Thymus (tissue), 11 donors: ENCODE measurements around the gene GRIK4. TPM values are rescaled to one million over a fixed set of nuclear protein-coding genes. Genes with fewer than 3 reads are reported as not detected.

Experiments
- DNase-seq, 9 donors: peaks; one replicate each; pipeline ENCODE4 v3.0.0-alpha.2; 2013; ENCODE audit warnings: low spot score in 9 of 9, low read depth in 6 of 9, missing footprints in 1 of 9
- H3K27ac ChIP-seq, 2 donors: one replicate each; pipeline ENCODE4 v1.5.1; 2013; ENCODE audit warnings: control low read depth in 1 of 2, low read depth in 1 of 2, low read length in 1 of 2, mild to moderate bottlenecking in 1 of 2, moderate library complexity in 1 of 2
- H3K27me3 ChIP-seq, 2 donors: one replicate each; pipeline ENCODE4 v1.5.1; 2013; ENCODE audit warnings: low read length in 1 of 2; ENCODE audit not compliant: control insufficient read depth in 2 of 2, insufficient read depth in 1 of 2
- H3K36me3 ChIP-seq, 2 donors: one replicate each; pipeline ENCODE4 v1.5.1; 2013; ENCODE audit warnings: low read length in 1 of 2, mild to moderate bottlenecking in 1 of 2, moderate library complexity in 1 of 2; ENCODE audit not compliant: control insufficient read depth in 2 of 2, insufficient read depth in 2 of 2
- H3K4me1 ChIP-seq, 2 donors: one replicate each; pipeline ENCODE4 v1.5.1; 2013; ENCODE audit warnings: low read length in 2 of 2; ENCODE audit not compliant: control insufficient read depth in 2 of 2, insufficient read depth in 2 of 2
- H3K4me3 ChIP-seq, 2 donors: one replicate each; pipeline ENCODE4 v1.5.1; 2013; ENCODE audit warnings: low read length in 2 of 2, control low read depth in 1 of 2, mild to moderate bottlenecking in 1 of 2
- H3K9me3 ChIP-seq, 2 donors: one replicate each; pipeline ENCODE4 v1.5.1; 2013; ENCODE audit warnings: low read length in 1 of 2, mild to moderate bottlenecking in 1 of 2; ENCODE audit not compliant: control insufficient read depth in 2 of 2, insufficient read depth in 1 of 2
- WGBS: extraction: QIAGEN DNeasy Blood & Tissue Kit; methylation state at CpG from one replicate; pipeline ENCODE4 v1.1.7; 2013; 5-methylcytosine and 5-hydroxymethylcytosine counted together
- polyA plus RNA-seq: library from polyadenylated mRNA; stranded (reverse); fragments of 200-250 nt; gene quantifications from one replicate; pipeline ENCODE4 v1.2.3, GENCODE V29; 2013
- total RNA-seq: library from RNA; stranded (reverse); fragments of 120-200 nt; gene quantifications from one replicate; pipeline ENCODE4 v1.2.4, GENCODE V29; 2013
- donor health status: healthy.

Gene GRIK4
- total and polyA plus RNA-seq, 2 donors = 0.11 to 0.19 TPM

- Histone ChIP-seq H3K27ac (no peak overlapping the region), H3K4me1 (no peaks in the 10 kb centered on the region), H3K9me3 (no peaks in the 10 kb centered on the region), H3K4me3 (no peak overlapping the region), H3K36me3 (no peaks in the 10 kb centered on the region), H3K27me3 (peaks cover 0 to 3% of the 10 kb centered on the region in 2 donors)
- no peak for DNase-seq
- 96% methylated on average over 4 of the region's 4 CpGs for WGBS
Measured at GRCh38 chr11:120971825-120972224, 460.3 kb downstream of the GRIK4 start.

DNA sequence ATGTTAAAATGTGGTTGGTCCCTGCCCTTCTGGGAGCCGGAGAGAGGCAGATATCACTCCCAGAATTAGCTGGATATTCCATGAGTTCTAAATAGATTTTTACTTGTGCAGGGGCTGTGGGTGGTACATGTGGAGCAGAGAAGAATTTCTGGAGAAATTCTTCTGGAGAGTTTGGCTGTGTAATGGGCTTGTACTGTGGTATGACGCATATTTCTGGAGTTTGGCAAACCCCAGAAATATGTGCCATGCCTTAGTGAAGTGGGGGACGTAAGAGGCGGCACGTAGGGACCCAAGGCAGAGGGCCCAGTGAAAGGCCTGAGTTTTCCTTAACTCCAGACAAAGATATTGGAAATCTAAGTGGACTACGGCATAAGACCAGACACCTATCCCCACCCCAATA is 461.1 kb downstream of the GRIK4 start:
- no peak overlapping the region for H3K27ac ChIP-seq
- no peak for DNase-seq
- no peaks in the 10 kb centered on the region for H3K9me3 ChIP-seq
- 97% methylated on average over 6 of the region's 6 CpGs for WGBS
- H3K4me1 ChIP-seq = no peaks in the 10 kb centered on the region
- peaks cover 0 to 6% of the 10 kb centered on the region in 2 donors for H3K27me3 ChIP-seq
- no peak overlapping the region for H3K4me3 ChIP-seq
- no peaks in the 10 kb centered on the region for H3K36me3 ChIP-seq

- H3K27me3 ChIP-seq = peaks cover 0 to 8% of the 10 kb centered on the region in 2 donors
- no peak overlapping the region for H3K27ac ChIP-seq
- no peak for DNase-seq
- H3K4me1 ChIP-seq = no peaks in the 10 kb centered on the region
- WGBS = 85% methylated on average over 7 of the region's 7 CpGs
- no peaks in the 10 kb centered on the region for H3K36me3 ChIP-seq
- no peak overlapping the region for H3K4me3 ChIP-seq
- H3K9me3 ChIP-seq = no peaks in the 10 kb centered on the region
Measured at GRCh38 chr11:120973501-120973900, 462.0 kb downstream of the GRIK4 start.

GRCh38 chr11:120974466-120974865 is 462.9 kb downstream of the GRIK4 start:
- no peak overlapping the region for H3K4me3 ChIP-seq
- no peak overlapping the region for H3K27ac ChIP-seq
- 73% methylated on average over 9 of the region's 9 CpGs for WGBS
- H3K27me3 ChIP-seq = peaks cover 0 to 8% of the 10 kb centered on the region in 2 donors
- no peaks in the 10 kb centered on the region for H3K36me3 ChIP-seq
- H3K9me3 ChIP-seq = no peaks in the 10 kb centered on the region
- DNase-seq = no peak
- H3K4me1 ChIP-seq = no peaks in the 10 kb centered on the region

DNA sequence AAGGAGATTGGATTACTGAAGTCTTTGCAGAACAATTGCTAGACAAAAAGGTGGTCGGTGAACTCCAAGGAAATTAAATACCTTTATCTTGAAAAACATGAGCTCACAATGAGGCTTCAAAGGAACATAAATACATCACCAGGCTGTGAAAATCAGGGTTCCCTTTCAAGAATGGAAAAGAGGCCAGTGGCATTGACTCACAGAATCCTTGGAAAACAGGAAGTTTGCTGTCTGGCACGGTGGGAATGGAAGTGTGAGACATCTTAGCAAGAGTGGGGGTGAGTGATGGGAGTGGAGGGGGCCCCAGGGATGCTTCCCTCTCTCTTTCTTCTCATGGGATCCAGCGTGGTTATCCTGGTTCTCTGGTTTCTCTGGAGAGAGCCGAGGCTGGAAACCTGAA is 463.4 kb downstream of the GRIK4 start:
- no peak for DNase-seq
- 28% methylated on average over 4 of the region's 4 CpGs for WGBS

GRCh38 chr11:120977266-120978137 is 466.0 kb downstream of the GRIK4 start:
- no peaks in the 10 kb centered on the region for H3K9me3 ChIP-seq
- no peak overlapping the region for H3K4me3 ChIP-seq
- peaks cover 0 to 8% of the 10 kb centered on the region in 2 donors for H3K27me3 ChIP-seq
- no peak overlapping the region for H3K27ac ChIP-seq
- no peaks in the 10 kb centered on the region for H3K4me1 ChIP-seq
- no peaks in the 10 kb centered on the region for H3K36me3 ChIP-seq
- WGBS = 77% methylated on average over 10 of the region's 10 CpGs
- DNase-seq = no peak

More for the DNA sequence above, 463.4 kb downstream of the GRIK4 start:
- Histone ChIP-seq H3K4me1 (no peaks in the 10 kb centered on the region), H3K27ac (no peak overlapping the region), H3K9me3 (no peaks in the 10 kb centered on the region), H3K4me3 (no peak overlapping the region), H3K36me3 (no peaks in the 10 kb centered on the region), H3K27me3 (peaks cover 0 to 8% of the 10 kb centered on the region in 2 donors)

- Histone ChIP-seq H3K4me1 (no peaks in the 10 kb centered on the region), H3K4me3 (no peak overlapping the region), H3K9me3 (no peaks in the 10 kb centered on the region), H3K27me3 (peaks cover 0 to 14% of the 10 kb centered on the region in 2 donors), H3K36me3 (no peaks in the 10 kb centered on the region), H3K27ac (no peak overlapping the region)
- DNase-seq = no peak
- WGBS = 77% methylated on average over 3 of the region's 3 CpGs
Measured at GRCh38 chr11:120978701-120979100, 467.2 kb downstream of the GRIK4 start.

DNA sequence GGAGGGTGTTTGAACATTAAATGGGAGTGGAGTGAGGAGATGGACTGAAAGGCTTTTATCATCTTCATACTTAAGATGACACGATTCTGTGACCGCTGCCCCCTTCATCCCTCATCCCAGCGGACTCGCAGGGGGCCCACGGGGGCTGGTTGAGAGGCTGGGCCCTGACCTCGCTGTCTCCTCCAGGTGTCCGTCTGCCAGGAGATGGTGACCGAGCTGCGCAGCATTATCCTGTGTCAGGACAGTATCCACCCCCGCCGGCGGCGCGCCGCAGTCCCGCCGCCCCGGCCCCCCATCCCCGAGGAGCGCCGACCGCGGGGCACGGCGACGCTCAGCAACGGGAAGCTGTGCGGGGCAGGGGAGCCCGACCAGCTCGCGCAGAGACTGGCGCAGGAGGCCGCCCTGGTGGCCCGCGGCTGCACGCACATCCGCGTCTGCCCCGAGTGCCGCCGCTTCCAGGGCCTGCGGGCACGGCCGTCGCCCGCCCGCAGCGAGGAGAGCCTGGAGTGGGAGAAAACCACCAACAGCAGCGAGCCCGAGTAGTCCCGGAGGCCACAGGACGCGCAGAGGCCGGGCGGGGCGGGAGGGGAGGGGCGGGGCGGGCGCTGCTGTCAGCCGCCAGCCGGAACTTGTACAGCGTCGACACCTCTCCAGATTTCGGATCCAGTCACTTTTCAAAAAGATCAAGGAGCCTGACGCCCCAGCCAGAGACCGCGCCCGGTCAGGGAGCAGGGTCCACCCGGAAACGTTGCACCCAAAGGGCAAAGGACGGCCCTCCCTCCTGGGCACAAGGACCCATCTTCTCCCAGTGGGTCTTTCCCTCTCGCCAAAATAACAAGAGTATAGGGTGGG is 474.4 kb downstream of the GRIK4 start:
- DNase-seq = peak in 4 of 9 donors; percentile 4 to 13 (median 6)

DNA sequence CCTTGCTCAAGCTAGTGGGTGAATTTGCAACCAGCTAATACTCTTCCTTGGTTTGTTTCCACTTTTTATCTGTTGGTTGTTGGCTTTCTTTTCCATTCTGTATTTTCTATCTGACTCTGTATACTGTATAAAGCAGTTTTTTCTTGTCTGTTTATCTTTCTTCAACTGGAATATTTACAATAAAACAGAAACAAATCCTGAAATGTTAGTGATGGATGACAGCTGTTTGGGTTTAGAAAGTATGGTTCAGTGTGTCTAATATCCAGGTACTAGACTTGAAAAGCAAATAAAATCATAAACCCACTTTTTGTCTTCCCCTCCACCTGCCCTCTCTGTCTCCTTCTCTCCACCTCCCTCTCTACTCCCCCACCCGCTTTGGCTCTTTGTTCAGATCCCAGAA is 477.1 kb downstream of the GRIK4 start:
- Histone ChIP-seq H3K4me1 (no peaks in the 10 kb centered on the region), H3K27ac (no peak overlapping the region), H3K9me3 (no peaks in the 10 kb centered on the region), H3K36me3 (no peaks in the 10 kb centered on the region), H3K4me3 (no peak overlapping the region), H3K27me3 (peaks cover 13 to 37% of the 10 kb centered on the region in 2 donors)
- DNase-seq = no peak
- 97% methylated on average over 1 of the region's 1 CpG for WGBS

More for the DNA sequence above, 474.4 kb downstream of the GRIK4 start:
- H3K4me1 ChIP-seq = no peaks in the 10 kb centered on the region
- H3K27me3 ChIP-seq = peaks cover 13 to 42% of the 10 kb centered on the region in 2 donors
- H3K9me3 ChIP-seq = no peaks in the 10 kb centered on the region
- H3K36me3 ChIP-seq = no peaks in the 10 kb centered on the region
- peak overlapping the region in 1 of 2 donors; percentile 48 for H3K4me3 ChIP-seq
- no peak overlapping the region for H3K27ac ChIP-seq
- WGBS = 3% methylated on average over 72 of the region's 72 CpGs
